Loucy (cell line): ENCODE measurements around the gene JPH4.

Source experiments
- H2AFZ ChIP-seq: fragments of 200-600 bp; sonication (generic); 2 replicates; pipeline ENCODE4 v1.6.0; 2016; ENCODE audit warnings: antibody characterized with exemption, mild to moderate bottlenecking, low read length, moderate library complexity
- H3F3A ChIP-seq: fragments of 200-600 bp; 2 replicates; pipeline ENCODE4 v1.6.0; 2016; ENCODE audit warnings: antibody characterized with exemption, low read depth, mild to moderate bottlenecking
- H3K27me3 ChIP-seq: fragments of 200-600 bp; sonication (generic); 2 replicates; pipeline ENCODE4 v1.6.1; 2014; ENCODE audit warnings: low read length, mild to moderate bottlenecking; ENCODE audit not compliant: insufficient read depth, poor library complexity, severe bottlenecking
- H3K36me3 ChIP-seq: fragments of 200-600 bp; sonication (generic); 2 replicates; pipeline ENCODE4 v1.6.1; 2016; ENCODE audit warnings: low read length; ENCODE audit not compliant: insufficient read depth
- H3K4me1 ChIP-seq: fragments of 200-600 bp; sonication (generic); 2 replicates; pipeline ENCODE4 v1.5.1; 2014; ENCODE audit warnings: low read length, mild to moderate bottlenecking; ENCODE audit not compliant: insufficient read depth, poor library complexity, severe bottlenecking
- H3K4me2 ChIP-seq: fragments of 200-600 bp; sonication (generic); 2 replicates; pipeline ENCODE4 v1.6.0; 2014; ENCODE audit warnings: antibody characterized with exemption, low read length, low read depth, mild to moderate bottlenecking; ENCODE audit not compliant: poor library complexity, severe bottlenecking
- H3K4me3 ChIP-seq: fragments of 200-600 bp; sonication (generic); 2 replicates; pipeline ENCODE4 v1.5.1; 2014; ENCODE audit warnings: low read length, mild to moderate bottlenecking, mixed read lengths; ENCODE audit not compliant: poor library complexity, severe bottlenecking
- H3K79me2 ChIP-seq: fragments of 200-600 bp; sonication (generic); 2 replicates; pipeline ENCODE4 v1.6.1; 2014; ENCODE audit warnings: low read length; ENCODE audit not compliant: insufficient read depth
- H3K9ac ChIP-seq: fragments of 200-600 bp; sonication (generic); 2 replicates; pipeline ENCODE4 v1.6.0; 2014; ENCODE audit warnings: mild to moderate bottlenecking, low read depth, low read length, moderate library complexity; ENCODE audit not compliant: poor library complexity, severe bottlenecking
- H3K9me2 ChIP-seq: fragments of 200-600 bp; sonication (generic); replicated peaks from 2 replicates; pipeline ENCODE4 v1.6.1; 2016; ENCODE audit warnings: low read depth, low read length, mixed read lengths
- H3K9me3 ChIP-seq: fragments of 200-600 bp; sonication (generic); 2 replicates; pipeline ENCODE4 v1.6.1; 2014; ENCODE audit warnings: mild to moderate bottlenecking, antibody characterized with exemption, low read length, low read depth; ENCODE audit not compliant: insufficient read depth
- H4K20me1 ChIP-seq: fragments of 200-600 bp; sonication (generic); 2 replicates; pipeline ENCODE4 v1.6.0; 2014; ENCODE audit warnings: antibody characterized with exemption, low read length, mild to moderate bottlenecking; ENCODE audit not compliant: insufficient read depth, poor library complexity, severe bottlenecking
- CTCF ChIP-seq: fragments of 200-600 bp; sonication (generic); conservative IDR thresholded peaks from 2 replicates; pipeline ENCODE4 v1.5.1; 2014; ENCODE audit warnings: mild to moderate bottlenecking, antibody characterized with exemption, low read length
- EZH2phosphoT487 ChIP-seq: fragments of 200-600 bp; IDR thresholded peaks from 2 replicates; pipeline ENCODE4 v1.6.1; 2018; ENCODE audit warnings: antibody characterized with exemption, mild to moderate bottlenecking, moderate library complexity, borderline replicate concordance

The JPH4 gene

GRCh38 chr14:23565626-23566025 lies 13.0 kb downstream of the JPH4 start:
- TF ChIP-seq EZH2phosphoT487 (no peak), CTCF (no peak)
- H3F3A ChIP-seq, result peaks cover 8% of the 10 kb centered on the region; the same call in 1 of the 2 replicates
- no peaks in the 10 kb centered on the region for H3K9me3 ChIP-seq
- H3K4me2 ChIP-seq, result no peak overlapping the region
- H3K4me3 ChIP-seq, result no peak overlapping the region
- no peak overlapping the region for H2AFZ ChIP-seq
- no peak overlapping the region for H3K9ac ChIP-seq
- no peaks in the 10 kb centered on the region for H3K27me3 ChIP-seq
- H3K79me2 ChIP-seq, result peaks cover 25% of the 10 kb centered on the region
- H3K9me2 ChIP-seq, result no peaks in the 10 kb centered on the region
- peaks cover 24% of the 10 kb centered on the region for H3K4me1 ChIP-seq
- H4K20me1 ChIP-seq, result peaks cover 19% of the 10 kb centered on the region
- peaks cover 32% of the 10 kb centered on the region; the same call in 1 of the 2 replicates for H3K36me3 ChIP-seq

GRCh38 chr14:23564876-23565275 lies 13.7 kb downstream of the JPH4 start:
- H3K36me3 ChIP-seq, result peaks cover 35% of the 10 kb centered on the region; the same call in 1 of the 2 replicates
- H4K20me1 ChIP-seq, result peaks cover 19% of the 10 kb centered on the region
- H3K9ac ChIP-seq, result no peak overlapping the region
- TF ChIP-seq CTCF, result no peak
- no peak for TF ChIP-seq EZH2phosphoT487
- H2AFZ ChIP-seq, result no peak overlapping the region
- no peaks in the 10 kb centered on the region for H3K27me3 ChIP-seq
- peaks cover 8% of the 10 kb centered on the region; the same call in 1 of the 2 replicates for H3F3A ChIP-seq
- H3K4me1 ChIP-seq, result peaks cover 24% of the 10 kb centered on the region
- H3K4me2 ChIP-seq, result no peak overlapping the region
- H3K9me2 ChIP-seq, result no peaks in the 10 kb centered on the region
- H3K79me2 ChIP-seq, result peaks cover 25% of the 10 kb centered on the region
- no peak overlapping the region for H3K4me3 ChIP-seq
- no peaks in the 10 kb centered on the region for H3K9me3 ChIP-seq

GRCh38 chr14:23564181-23564812 lies 14.3 kb downstream of the JPH4 start:
- H3K9me3 ChIP-seq, result no peaks in the 10 kb centered on the region
- no peak overlapping the region for H2AFZ ChIP-seq
- H3K9me2 ChIP-seq, result no peaks in the 10 kb centered on the region
- no peaks in the 10 kb centered on the region for H3K27me3 ChIP-seq
- peaks cover 25% of the 10 kb centered on the region for H3K79me2 ChIP-seq
- TF ChIP-seq CTCF (no peak), EZH2phosphoT487 (no peak)
- H3K9ac ChIP-seq, result no peak overlapping the region
- peaks cover 19% of the 10 kb centered on the region for H4K20me1 ChIP-seq
- H3K4me1 ChIP-seq, result peaks cover 20% of the 10 kb centered on the region
- peaks cover 5% of the 10 kb centered on the region; the same call in 1 of the 2 replicates for H3F3A ChIP-seq
- no peak overlapping the region for H3K4me3 ChIP-seq
- H3K36me3 ChIP-seq, result peaks cover 39% of the 10 kb centered on the region; the same call in 1 of the 2 replicates
- no peak overlapping the region for H3K4me2 ChIP-seq
